ENCODE data around the gene S100A8.

Gene S100A8

GRCh38 chr1:153368495-153368894, 22.4 kb downstream of the S100A8 start:
- H3K27me3 Mint-ChIP-seq = no peaks in the 10 kb centered on the region
- H3K4me1 Mint-ChIP-seq (ENCODE audit: low read depth) = peaks cover 77% of the 10 kb centered on the region
- H3K27ac Mint-ChIP-seq = no peak overlapping the region
- no peaks in the 10 kb centered on the region for H3K9me3 Mint-ChIP-seq
- H3K36me3 Mint-ChIP-seq (ENCODE audit: low read depth) = no peaks in the 10 kb centered on the region
- no peak overlapping the region for H3K4me3 Mint-ChIP-seq
- intact Hi-C loops (cut with micrococcal nuclease) = no loop called here

GRCh38 chr1:153367090-153367489, 23.8 kb downstream of the S100A8 start:
- H3K36me3 Mint-ChIP-seq (ENCODE audit: low read depth) = no peaks in the 10 kb centered on the region
- peaks cover 85% of the 10 kb centered on the region for H3K4me1 Mint-ChIP-seq (ENCODE audit: low read depth)
- no peaks in the 10 kb centered on the region for H3K9me3 Mint-ChIP-seq
- peak overlapping the region; percentile 30 for H3K27ac Mint-ChIP-seq
- no peaks in the 10 kb centered on the region for H3K27me3 Mint-ChIP-seq
- H3K4me3 Mint-ChIP-seq = no peak overlapping the region
- intact Hi-C loops (cut with micrococcal nuclease) = no loop called here

GRCh38 chr1:153366261-153366660, 24.6 kb downstream of the S100A8 start:
- Mint-ChIP-seq H3K4me3 (no peak overlapping the region), H3K36me3 (ENCODE audit: low read depth) (peaks cover 2% of the 10 kb centered on the region), H3K27ac (peak overlapping the region; percentile 23), H3K27me3 (no peaks in the 10 kb centered on the region), H3K9me3 (no peaks in the 10 kb centered on the region), H3K4me1 (ENCODE audit: low read depth) (peaks cover 85% of the 10 kb centered on the region)
- intact Hi-C loops (cut with micrococcal nuclease) = no loop called here

GRCh38 chr1:153365696-153366095, 25.2 kb downstream of the S100A8 start:
- intact Hi-C loops (cut with micrococcal nuclease) = no loop called here
- Mint-ChIP-seq H3K4me1 (ENCODE audit: low read depth) (peaks cover 88% of the 10 kb centered on the region), H3K27ac (peak overlapping the region; percentile 23), H3K27me3 (no peaks in the 10 kb centered on the region), H3K4me3 (no peak overlapping the region), H3K9me3 (no peaks in the 10 kb centered on the region), H3K36me3 (ENCODE audit: low read depth) (peaks cover 8% of the 10 kb centered on the region)

GRCh38 chr1:153364766-153365666, 25.9 kb downstream of the S100A8 start:
- Mint-ChIP-seq H3K27ac (peak overlapping the region; percentile 31), H3K27me3 (no peaks in the 10 kb centered on the region), H3K4me1 (ENCODE audit: low read depth) (peaks cover 95% of the 10 kb centered on the region), H3K9me3 (no peaks in the 10 kb centered on the region), H3K36me3 (ENCODE audit: low read depth) (peaks cover 11% of the 10 kb centered on the region), H3K4me3 (no peak overlapping the region)
- intact Hi-C loops (cut with micrococcal nuclease) = no loop called here

GRCh38 chr1:153364156-153364555, 26.7 kb downstream of the S100A8 start:
- Mint-ChIP-seq H3K4me3 (no peak overlapping the region), H3K27ac (peak overlapping the region; percentile 31), H3K9me3 (no peaks in the 10 kb centered on the region), H3K4me1 (ENCODE audit: low read depth) (peaks cover 93% of the 10 kb centered on the region), H3K36me3 (ENCODE audit: low read depth) (peaks cover 11% of the 10 kb centered on the region), H3K27me3 (no peaks in the 10 kb centered on the region)
- intact Hi-C loops (cut with micrococcal nuclease) = no loop called here

- H3K36me3 Mint-ChIP-seq (ENCODE audit: low read depth) = peaks cover 11% of the 10 kb centered on the region
- no peaks in the 10 kb centered on the region for H3K9me3 Mint-ChIP-seq
- H3K4me1 Mint-ChIP-seq (ENCODE audit: low read depth) = peaks cover 94% of the 10 kb centered on the region
- no peaks in the 10 kb centered on the region for H3K27me3 Mint-ChIP-seq
- peak overlapping the region; percentile 3 for H3K27ac Mint-ChIP-seq
- no peak overlapping the region for H3K4me3 Mint-ChIP-seq
- intact Hi-C loops (cut with micrococcal nuclease) = no loop called here
Observed at GRCh38 chr1:153363641-153364040, 27.2 kb downstream of the S100A8 start.

- Mint-ChIP-seq H3K4me1 (ENCODE audit: low read depth) (peaks cover 97% of the 10 kb centered on the region), H3K27me3 (no peaks in the 10 kb centered on the region), H3K9me3 (no peaks in the 10 kb centered on the region), H3K36me3 (ENCODE audit: low read depth) (peaks cover 18% of the 10 kb centered on the region), H3K27ac (peak overlapping the region; percentile 94), H3K4me3 (no peak overlapping the region)
- intact Hi-C loops (cut with micrococcal nuclease) = no loop called here
Observed at GRCh38 chr1:153362187-153362775, 28.6 kb downstream of the S100A8 start.

GRCh38 chr1:153361480-153362109, 29.3 kb downstream of the S100A8 start:
- Mint-ChIP-seq H3K27ac (peak overlapping the region; percentile 94), H3K27me3 (no peaks in the 10 kb centered on the region), H3K9me3 (no peaks in the 10 kb centered on the region), H3K4me1 (ENCODE audit: low read depth) (peaks cover 97% of the 10 kb centered on the region), H3K36me3 (ENCODE audit: low read depth) (peaks cover 18% of the 10 kb centered on the region), H3K4me3 (no peak overlapping the region)
- intact Hi-C loops (cut with micrococcal nuclease) = no loop called here

- Mint-ChIP-seq H3K27me3 (no peaks in the 10 kb centered on the region), H3K36me3 (ENCODE audit: low read depth) (peaks cover 18% of the 10 kb centered on the region), H3K9me3 (no peaks in the 10 kb centered on the region), H3K27ac (peak overlapping the region; percentile 94), H3K4me1 (ENCODE audit: low read depth) (peaks cover 96% of the 10 kb centered on the region), H3K4me3 (no peak overlapping the region)
- intact Hi-C loops (cut with micrococcal nuclease) = no loop called here
Observed at GRCh38 chr1:153360592-153361479, 30.0 kb downstream of the S100A8 start.

GRCh38 chr1:153360190-153360589, 30.7 kb downstream of the S100A8 start:
- no peaks in the 10 kb centered on the region for H3K9me3 Mint-ChIP-seq
- peak overlapping the region; percentile 94 for H3K27ac Mint-ChIP-seq
- peaks cover 18% of the 10 kb centered on the region for H3K36me3 Mint-ChIP-seq (ENCODE audit: low read depth)
- intact Hi-C loops (cut with micrococcal nuclease) = no loop called here
- H3K4me1 Mint-ChIP-seq (ENCODE audit: low read depth) = peaks cover 90% of the 10 kb centered on the region
- H3K27me3 Mint-ChIP-seq = no peaks in the 10 kb centered on the region
- peak overlapping the region; percentile 52 for H3K4me3 Mint-ChIP-seq

GRCh38 chr1:153359241-153359640, 31.6 kb downstream of the S100A8 start:
- H3K36me3 Mint-ChIP-seq (ENCODE audit: low read depth) = peaks cover 18% of the 10 kb centered on the region
- H3K27ac Mint-ChIP-seq = peak overlapping the region; percentile 94

GRCh38 chr1:153358691-153358975, 32.2 kb downstream of the S100A8 start:
- H3K27me3 Mint-ChIP-seq = no peaks in the 10 kb centered on the region
- H3K36me3 Mint-ChIP-seq (ENCODE audit: low read depth) = peaks cover 18% of the 10 kb centered on the region
- H3K27ac Mint-ChIP-seq = peak overlapping the region; percentile 94
- peak overlapping the region; percentile 81 for H3K4me3 Mint-ChIP-seq
- peaks cover 75% of the 10 kb centered on the region for H3K4me1 Mint-ChIP-seq (ENCODE audit: low read depth)
- intact Hi-C loops (cut with micrococcal nuclease) = loop anchor here (2.0 to 5.0 kb wide), 2 partner anchors 28 to 209 kb away; partner anchors contain the start of gene S100A2
- H3K9me3 Mint-ChIP-seq = no peaks in the 10 kb centered on the region

More at GRCh38 chr1:153359241-153359640, 31.6 kb downstream of the S100A8 start:
- intact Hi-C loops (cut with micrococcal nuclease) = loop anchor here (2.0 to 5.0 kb wide), 2 partner anchors 28 to 208 kb away; partner anchors contain the start of gene S100A2
- peak overlapping the region; percentile 81 for H3K4me3 Mint-ChIP-seq
- peaks cover 80% of the 10 kb centered on the region for H3K4me1 Mint-ChIP-seq (ENCODE audit: low read depth)
- no peaks in the 10 kb centered on the region for H3K27me3 Mint-ChIP-seq
- no peaks in the 10 kb centered on the region for H3K9me3 Mint-ChIP-seq
